Jurkat, Clone E6-1 (cell line): ENCODE data around the gene HIVEP3.

Experiments used
- DNase-seq: peaks from one replicate; pipeline ENCODE4 v3.0.0-alpha.2; 2011; ENCODE audit warnings: low read depth, low spot score
- H3K4me3 ChIP-seq: 2 replicates; pipeline ENCODE4 v1.5.1; 2011; ENCODE audit warnings: mild to moderate bottlenecking, low read length, control low read depth, moderate library complexity

The HIVEP3 gene

GRCh38 chr1:41641475-41641814, 277.3 kb downstream of the HIVEP3 start:
- DNase-seq, result no peak
- no peak overlapping the region for H3K4me3 ChIP-seq

- DNase-seq, result no peak
- no peak overlapping the region for H3K4me3 ChIP-seq
These were observed 277.8 kb downstream of the HIVEP3 start for GRCh38 chr1:41640756-41641474.

GRCh38 chr1:41640141-41640751, 278.5 kb downstream of the HIVEP3 start:
- DNase-seq, result no peak
- H3K4me3 ChIP-seq, result no peak overlapping the region

GRCh38 chr1:41639332-41639936, 279.3 kb downstream of the HIVEP3 start:
- H3K4me3 ChIP-seq, result no peak overlapping the region

GRCh38 chr1:41638086-41639024, 280.4 kb downstream of the HIVEP3 start:
- DNase-seq, result no peak
- no peak overlapping the region for H3K4me3 ChIP-seq

More at GRCh38 chr1:41639332-41639936, 279.3 kb downstream of the HIVEP3 start:
- no peak for DNase-seq

GRCh38 chr1:41637367-41637766, 281.4 kb downstream of the HIVEP3 start:
- no peak overlapping the region for H3K4me3 ChIP-seq
- no peak for DNase-seq

GRCh38 chr1:41633764-41634163, 285.0 kb downstream of the HIVEP3 start:
- H3K4me3 ChIP-seq, result no peak overlapping the region
- no peak for DNase-seq

- no peak overlapping the region for H3K4me3 ChIP-seq
These were observed 285.7 kb downstream of the HIVEP3 start for GRCh38 chr1:41632781-41633575.

GRCh38 chr1:41631971-41632370, 286.8 kb downstream of the HIVEP3 start:
- no peak for DNase-seq
- no peak overlapping the region for H3K4me3 ChIP-seq

More at GRCh38 chr1:41632781-41633575, 285.7 kb downstream of the HIVEP3 start:
- DNase-seq, result no peak

GRCh38 chr1:41631154-41631553, 287.6 kb downstream of the HIVEP3 start:
- DNase-seq, result no peak
- no peak overlapping the region for H3K4me3 ChIP-seq

GRCh38 chr1:41629571-41629970, 289.2 kb downstream of the HIVEP3 start:
- no peak for DNase-seq
- H3K4me3 ChIP-seq, result no peak overlapping the region

GRCh38 chr1:41629141-41629540, 289.6 kb downstream of the HIVEP3 start:
- DNase-seq, result no peak
- no peak overlapping the region for H3K4me3 ChIP-seq

- no peak for DNase-seq
These were observed 291.0 kb downstream of the HIVEP3 start for GRCh38 chr1:41627491-41628280.

GRCh38 chr1:41626616-41627375, 291.9 kb downstream of the HIVEP3 start:
- H3K4me3 ChIP-seq, result no peak overlapping the region
- DNase-seq, result no peak

More at GRCh38 chr1:41627491-41628280, 291.0 kb downstream of the HIVEP3 start:
- no peak overlapping the region for H3K4me3 ChIP-seq

- DNase-seq, result no peak
These were observed 292.6 kb downstream of the HIVEP3 start for GRCh38 chr1:41626146-41626545.

GRCh38 chr1:41623736-41624135, 295.0 kb downstream of the HIVEP3 start:
- no peak overlapping the region for H3K4me3 ChIP-seq
- no peak for DNase-seq

More at GRCh38 chr1:41626146-41626545, 292.6 kb downstream of the HIVEP3 start:
- no peak overlapping the region for H3K4me3 ChIP-seq
